IgD-negative memory B cell (primary cell): Measurements from ENCODE around the gene TMEM176A. TPM values are rescaled to one million over a fixed set of nuclear protein-coding genes. Genes with fewer than 3 reads are reported as not detected.
A peak's percentile ranks its signal among the peaks of the same experiment; 100 is the strongest.
"Not testable (repeated sequence)": the region's sequence is repeated elsewhere in the genome, so short reads cannot be mapped to it uniquely, and the experiment has no call there.

Experiments used
- H3K27ac Mint-ChIP-seq, 3 donors: one replicate each; pipeline ENCODE4 v1.8.0; 2020 to 2022; ENCODE audit warnings: mild to moderate bottlenecking in 3 of 3, mixed read lengths in 3 of 3, moderate library complexity in 1 of 3
- H3K27me3 Mint-ChIP-seq: one replicate; pipeline ENCODE4 v1.8.0; 2021; ENCODE audit warnings: mixed read lengths
- H3K36me3 Mint-ChIP-seq: one replicate; pipeline ENCODE4 v1.8.0; 2020; ENCODE audit warnings: mild to moderate bottlenecking, mixed read lengths
- H3K4me1 Mint-ChIP-seq, 3 donors: one replicate each; pipeline ENCODE4 v1.8.0; 2020 to 2022; ENCODE audit warnings: mixed read lengths in 3 of 3, mild to moderate bottlenecking in 1 of 3
- H3K4me3 Mint-ChIP-seq, 4 donors: one replicate each; pipeline ENCODE4 v1.8.0; 2020 to 2022; ENCODE audit warnings: mild to moderate bottlenecking in 4 of 4, mixed read lengths in 4 of 4, moderate library complexity in 3 of 4
- H3K9me3 Mint-ChIP-seq, 3 donors: one replicate each; pipeline ENCODE4 v1.8.0; 2020 to 2021; ENCODE audit warnings: mixed read lengths in 3 of 3, mild to moderate bottlenecking in 1 of 3
- polyA plus RNA-seq: library from polyadenylated mRNA; unstranded; fragments of 300-500 nt; fragmentation: Illumina TruSeq; gene quantifications from one replicate; pipeline ENCODE4 v1.2.3, GENCODE V29; 2021

Gene TMEM176A
- polyA plus RNA-seq, 1 donor from 2014 or later = not detected

- Mint-ChIP-seq H3K4me3 (peak within 1 kb of the TSS in 2 of 4 donors; percentile 48 to 74), H3K27me3 (peaks cover 47% of the 10 kb centered on the region), H3K27ac (no peak within 1 kb of the TSS), H3K36me3 (peaks cover 1% of the 10 kb centered on the region), H3K9me3 (peaks cover 1 to 9% (median 3%) of the 10 kb centered on the region in 3 donors), H3K4me1 (peaks cover 0 to 4% (median 2%) of the 10 kb centered on the region in 3 donors)
These were observed 608 bp upstream of the TMEM176A start, which contains the start of gene TMEM176B for GRCh38 chr7:150799741-150800580. TSS of gene TMEM176B (minus strand) at chr7:150800364. CDS start at chr7:150796569, 3,795 bp downstream.

GRCh38 chr7:150801242-150801945 lies 825 bp downstream of the TMEM176A start:
- Mint-ChIP-seq H3K4me1 (peaks cover 0 to 4% (median 2%) of the 10 kb centered on the region in 3 donors), H3K9me3 (peaks cover 1 to 8% (median 7%) of the 10 kb centered on the region in 3 donors), H3K27ac (no peak overlapping the region), H3K36me3 (no peaks in the 10 kb centered on the region), H3K4me3 (peak overlapping the region in 3 of 4 donors; percentile 48 to 74 (median 71)), H3K27me3 (peaks cover 47% of the 10 kb centered on the region)

- H3K27ac Mint-ChIP-seq = no peak overlapping the region
- peak overlapping the region in 2 of 4 donors; percentile 9 to 71 for H3K4me3 Mint-ChIP-seq
- H3K27me3 Mint-ChIP-seq = peaks cover 46% of the 10 kb centered on the region
- no peaks in the 10 kb centered on the region for H3K36me3 Mint-ChIP-seq
- H3K4me1 Mint-ChIP-seq = peaks cover 0 to 4% (median 2%) of the 10 kb centered on the region in 3 donors
- peaks cover 1 to 8% (median 7%) of the 10 kb centered on the region in 3 donors for H3K9me3 Mint-ChIP-seq
These were observed 1.6 kb downstream of the TMEM176A start for GRCh38 chr7:150801946-150802771.

- Mint-ChIP-seq H3K27me3 (peaks cover 53% of the 10 kb centered on the region), H3K9me3 (peaks cover 0 to 8% (median 7%) of the 10 kb centered on the region in 3 donors), H3K27ac (no peak overlapping the region), H3K4me1 (peaks cover 0 to 4% (median 2%) of the 10 kb centered on the region in 3 donors), H3K4me3 (no peak overlapping the region), H3K36me3 (no peaks in the 10 kb centered on the region)
These were observed 2.7 kb downstream of the TMEM176A start for GRCh38 chr7:150803161-150803860.

- H3K27ac Mint-ChIP-seq = no peak overlapping the region
- H3K4me3 Mint-ChIP-seq = peak overlapping the region in 1 of 4 donors; percentile 47
- H3K9me3 Mint-ChIP-seq = peaks cover 0 to 8% (median 4%) of the 10 kb centered on the region in 3 donors
These were observed 4.2 kb downstream of the TMEM176A start for GRCh38 chr7:150804802-150805201.

GRCh38 chr7:150805864-150806263 lies 5.3 kb downstream of the TMEM176A start:
- H3K27ac Mint-ChIP-seq = no peak overlapping the region
- H3K4me1 Mint-ChIP-seq = peaks cover 0 to 4% (median 2%) of the 10 kb centered on the region in 3 donors
- H3K4me3 Mint-ChIP-seq = peak overlapping the region in 1 of 4 donors; percentile 74
- peaks cover 0 to 8% (median 4%) of the 10 kb centered on the region in 3 donors for H3K9me3 Mint-ChIP-seq
- H3K27me3 Mint-ChIP-seq = peaks cover 48% of the 10 kb centered on the region
- H3K36me3 Mint-ChIP-seq = no peaks in the 10 kb centered on the region

More at GRCh38 chr7:150804802-150805201, 4.2 kb downstream of the TMEM176A start:
- H3K4me1 Mint-ChIP-seq = peaks cover 0 to 4% (median 2%) of the 10 kb centered on the region in 3 donors
- H3K36me3 Mint-ChIP-seq = no peaks in the 10 kb centered on the region
- peaks cover 44% of the 10 kb centered on the region for H3K27me3 Mint-ChIP-seq

GRCh38 chr7:150806454-150806853 lies 5.9 kb downstream of the TMEM176A start:
- Mint-ChIP-seq H3K27me3 (peaks cover 44% of the 10 kb centered on the region), H3K4me1 (peaks cover 0 to 2% (median 0%) of the 10 kb centered on the region in 3 donors), H3K27ac (no peak overlapping the region), H3K9me3 (peaks cover 0 to 8% (median 4%) of the 10 kb centered on the region in 3 donors), H3K36me3 (no peaks in the 10 kb centered on the region), H3K4me3 (no peak overlapping the region)

GRCh38 chr7:150806863-150807262 lies 6.3 kb downstream of the TMEM176A start:
- no peak overlapping the region for H3K4me3 Mint-ChIP-seq
- peaks cover 43% of the 10 kb centered on the region for H3K27me3 Mint-ChIP-seq
- H3K4me1 Mint-ChIP-seq = peaks cover 0 to 1% (median 0%) of the 10 kb centered on the region in 3 donors
- no peak overlapping the region for H3K27ac Mint-ChIP-seq
- H3K36me3 Mint-ChIP-seq = no peaks in the 10 kb centered on the region
- H3K9me3 Mint-ChIP-seq = peaks cover 0 to 8% (median 4%) of the 10 kb centered on the region in 3 donors

GRCh38 chr7:150807616-150808438 lies 7.3 kb downstream of the TMEM176A start:
- not testable (repeated sequence) for H3K9me3 Mint-ChIP-seq, H3K4me1 Mint-ChIP-seq
- peaks cover 34% of the 10 kb centered on the region for H3K27me3 Mint-ChIP-seq

GRCh38 chr7:150814328-150815001 lies 13.9 kb downstream of the TMEM176A start:
- no peaks in the 10 kb centered on the region for H3K36me3 Mint-ChIP-seq
- H3K27me3 Mint-ChIP-seq = peaks cover 13% of the 10 kb centered on the region
- H3K4me1 Mint-ChIP-seq = no peaks in the 10 kb centered on the region
- no peak overlapping the region for H3K27ac Mint-ChIP-seq
- H3K4me3 Mint-ChIP-seq = no peak overlapping the region
- H3K9me3 Mint-ChIP-seq = peaks cover 0 to 8% (median 4%) of the 10 kb centered on the region in 3 donors

More at GRCh38 chr7:150807616-150808438, 7.3 kb downstream of the TMEM176A start:
- not testable (repeated sequence) for H3K27ac Mint-ChIP-seq, H3K4me3 Mint-ChIP-seq, H3K36me3 Mint-ChIP-seq

- peaks cover 5 to 12% (median 12%) of the 10 kb centered on the region in 3 donors for H3K9me3 Mint-ChIP-seq
- no peak overlapping the region for H3K4me3 Mint-ChIP-seq
- H3K27ac Mint-ChIP-seq = no peak overlapping the region
- H3K27me3 Mint-ChIP-seq = peaks cover 8% of the 10 kb centered on the region
- H3K4me1 Mint-ChIP-seq = no peaks in the 10 kb centered on the region
- H3K36me3 Mint-ChIP-seq = peaks cover 3% of the 10 kb centered on the region
These were observed 18.4 kb downstream of the TMEM176A start for GRCh38 chr7:150818971-150819370.

- no peak overlapping the region for H3K27ac Mint-ChIP-seq
These were observed 19.6 kb downstream of the TMEM176A start for GRCh38 chr7:150820148-150820547.

More at GRCh38 chr7:150820148-150820547, 19.6 kb downstream of the TMEM176A start:
- Mint-ChIP-seq H3K4me3 (no peak overlapping the region), H3K4me1 (no peaks in the 10 kb centered on the region), H3K36me3 (peaks cover 3% of the 10 kb centered on the region), H3K27me3 (peaks cover 6% of the 10 kb centered on the region), H3K9me3 (peaks cover 5 to 12% (median 12%) of the 10 kb centered on the region in 3 donors)
